ENCODE results near the gene ARHGAP6. TPM values are rescaled to one million over a fixed set of nuclear protein-coding genes. Genes with fewer than 3 reads are reported as not detected.

The ARHGAP6 gene
- total and polyA plus RNA-seq, 2 of the 13 experiments (the other 11 are each of a cell fraction or from before 2014, with no cell fraction given) = 0.11 TPM; not detected in 1

DNA sequence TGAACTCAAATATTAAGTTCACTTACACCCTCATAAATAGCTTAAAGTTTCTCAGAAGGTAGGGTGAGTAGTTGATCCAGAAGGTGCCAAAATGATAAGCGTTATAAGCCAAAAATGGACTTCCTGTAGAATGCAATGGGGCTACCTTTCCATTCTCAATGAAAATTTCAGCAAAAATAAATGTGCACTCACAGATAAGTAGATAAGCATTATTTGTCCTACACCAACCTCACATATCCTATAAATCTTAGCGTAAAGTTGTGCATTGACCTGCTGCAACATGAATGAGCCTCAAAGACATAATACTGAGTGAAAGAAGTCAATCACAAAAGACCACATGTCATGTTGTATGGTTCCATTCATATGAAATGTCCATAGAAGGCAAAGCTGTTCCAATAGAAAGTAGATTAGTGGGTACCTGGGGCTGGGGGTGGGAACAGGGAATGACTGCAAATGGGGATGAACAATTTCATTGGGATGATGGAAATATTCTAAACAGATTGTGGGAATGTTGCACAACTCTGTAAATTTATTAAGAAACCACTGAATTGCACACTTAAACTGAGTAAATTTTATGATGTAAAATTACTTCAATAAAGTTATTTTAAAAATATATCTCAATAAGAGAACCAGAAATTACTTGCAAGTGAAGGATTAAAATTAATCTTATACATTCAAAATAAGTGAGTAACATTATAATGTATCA is 271.6 kb downstream of the ARHGAP6 start:
- H3K9ac ChIP-seq (ENCODE audit: insufficient read depth, low read depth, low read length) = no peak overlapping the region
- no peak overlapping the region for H2AFZ ChIP-seq (ENCODE audit: low read length)
- DNase-seq (ENCODE audit: low spot score) = no peak
- H3K4me3 ChIP-seq (replicated peaks in 1 of 3; ENCODE audit: insufficient read depth in 1 of 3, low read depth in 2 of 3, low read length in 3 of 3) = no peak overlapping the region
- WGBS (ENCODE audit: low lambda C conversion rate) = 50% methylated on average over 2 of the region's 2 CpGs
- no peak overlapping the region for H3K27ac ChIP-seq (ENCODE audit: extremely low read length, insufficient read depth, low read length)
- no peaks in the 10 kb centered on the region for H3K27me3 ChIP-seq (ENCODE audit: control insufficient read depth in 1 of 2, insufficient read depth in 2 of 2, low read length in 2 of 2)
- no peaks in the 10 kb centered on the region for H3K36me3 ChIP-seq (replicated peaks in 1 of 2; ENCODE audit: control insufficient read depth in 1 of 2, insufficient read depth in 2 of 2, low read length in 2 of 2)
- FAIRE-seq = no peak
- intact Hi-C loops (cut with micrococcal nuclease; ENCODE audit: unreplicated experiment) (no loop called here), in situ Hi-C loops (cut with HindIII; ENCODE audit: extremely low pct_ligation_motif_present, low pct_unique_long_range_greater_than_20kb) (no loop called here)
- BruUV-seq (replicated peaks) = no TSS peak
- H3K9me3 ChIP-seq (ENCODE audit: low read length) = no peaks in the 10 kb centered on the region
- no peak overlapping the region for H3K4me2 ChIP-seq (ENCODE audit: low read depth, low read length)
- ChIA-PET CTCF (ENCODE audit: low intra/inter-chr PET ratio, low total read pairs) (no interaction called here), POLR2A (no interaction called here)
- H3K4me1 ChIP-seq (ENCODE audit: insufficient read depth, low read length) = no peaks in the 10 kb centered on the region
- H4K20me1 ChIP-seq (ENCODE audit: insufficient read depth, low read length) = no peaks in the 10 kb centered on the region
- no peak for ATAC-seq
- H3K79me2 ChIP-seq (ENCODE audit: insufficient read depth, low read length) = no peaks in the 10 kb centered on the region
- TF ChIP-seq, protein P1, sequence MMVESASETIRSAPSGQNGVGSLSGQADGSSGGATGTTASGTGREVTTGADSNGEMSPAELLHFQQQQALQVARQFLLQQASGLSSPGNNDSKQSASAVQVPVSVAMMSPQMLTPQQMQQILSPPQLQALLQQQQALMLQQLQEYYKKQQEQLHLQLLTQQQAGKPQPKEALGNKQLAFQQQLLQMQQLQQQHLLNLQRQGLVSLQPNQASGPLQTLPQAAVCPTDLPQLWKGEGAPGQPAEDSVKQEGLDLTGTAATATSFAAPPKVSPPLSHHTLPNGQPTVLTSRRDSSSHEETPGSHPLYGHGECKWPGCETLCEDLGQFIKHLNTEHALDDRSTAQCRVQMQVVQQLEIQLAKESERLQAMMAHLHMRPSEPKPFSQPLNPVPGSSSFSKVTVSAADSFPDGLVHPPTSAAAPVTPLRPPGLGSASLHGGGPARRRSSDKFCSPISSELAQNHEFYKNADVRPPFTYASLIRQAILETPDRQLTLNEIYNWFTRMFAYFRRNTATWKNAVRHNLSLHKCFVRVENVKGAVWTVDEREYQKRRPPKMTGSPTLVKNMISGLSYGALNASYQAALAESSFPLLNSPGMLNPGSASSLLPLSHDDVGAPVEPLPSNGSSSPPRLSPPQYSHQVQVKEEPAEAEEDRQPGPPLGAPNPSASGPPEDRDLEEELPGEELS (CRISPR knock-in tag; IDR thresholded peaks at IDR 0.05) = no peak
- TF ChIP-seq RELA (CRISPR knock-in tag; IDR thresholded peaks at IDR 0.05) (no peak), HNRNPL (IDR thresholded peaks at IDR 0.05; ENCODE audit: low read depth, low read length) (no peak), SMAD9 (CRISPR knock-in tag; IDR thresholded peaks at IDR 0.05) (no peak), ZC3H4 (CRISPR knock-in tag; IDR thresholded peaks at IDR 0.05; ENCODE audit: borderline replicate concordance) (no peak), ZNF496 (CRISPR knock-in tag; IDR thresholded peaks at IDR 0.05; ENCODE audit: insufficient replicate concordance) (no peak), HOXD1 (CRISPR knock-in tag; IDR thresholded peaks at IDR 0.05) (no peak), ZNF878 (CRISPR knock-in tag; IDR thresholded peaks at IDR 0.05) (no peak), ZNF430 (CRISPR knock-in tag; IDR thresholded peaks at IDR 0.05) (no peak), ZKSCAN8 (CRISPR knock-in tag; IDR thresholded peaks at IDR 0.05; ENCODE audit: borderline replicate concordance) (no peak), GPN1 (CRISPR knock-in tag; IDR thresholded peaks at IDR 0.05; ENCODE audit: borderline replicate concordance) (no peak)
- TF ChIP-seq, protein P2, sequence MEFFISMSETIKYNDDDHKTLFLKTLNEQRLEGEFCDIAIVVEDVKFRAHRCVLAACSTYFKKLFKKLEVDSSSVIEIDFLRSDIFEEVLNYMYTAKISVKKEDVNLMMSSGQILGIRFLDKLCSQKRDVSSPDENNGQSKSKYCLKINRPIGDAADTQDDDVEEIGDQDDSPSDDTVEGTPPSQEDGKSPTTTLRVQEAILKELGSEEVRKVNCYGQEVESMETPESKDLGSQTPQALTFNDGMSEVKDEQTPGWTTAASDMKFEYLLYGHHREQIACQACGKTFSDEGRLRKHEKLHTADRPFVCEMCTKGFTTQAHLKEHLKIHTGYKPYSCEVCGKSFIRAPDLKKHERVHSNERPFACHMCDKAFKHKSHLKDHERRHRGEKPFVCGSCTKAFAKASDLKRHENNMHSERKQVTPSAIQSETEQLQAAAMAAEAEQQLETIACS (CRISPR knock-in tag; IDR thresholded peaks at IDR 0.05) = no peak
- TF ChIP-seq, protein P3, sequence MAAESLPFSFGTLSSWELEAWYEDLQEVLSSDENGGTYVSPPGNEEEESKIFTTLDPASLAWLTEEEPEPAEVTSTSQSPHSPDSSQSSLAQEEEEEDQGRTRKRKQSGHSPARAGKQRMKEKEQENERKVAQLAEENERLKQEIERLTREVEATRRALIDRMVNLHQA (CRISPR knock-in tag; IDR thresholded peaks at IDR 0.05) = no peak
- TF ChIP-seq, protein P4, sequence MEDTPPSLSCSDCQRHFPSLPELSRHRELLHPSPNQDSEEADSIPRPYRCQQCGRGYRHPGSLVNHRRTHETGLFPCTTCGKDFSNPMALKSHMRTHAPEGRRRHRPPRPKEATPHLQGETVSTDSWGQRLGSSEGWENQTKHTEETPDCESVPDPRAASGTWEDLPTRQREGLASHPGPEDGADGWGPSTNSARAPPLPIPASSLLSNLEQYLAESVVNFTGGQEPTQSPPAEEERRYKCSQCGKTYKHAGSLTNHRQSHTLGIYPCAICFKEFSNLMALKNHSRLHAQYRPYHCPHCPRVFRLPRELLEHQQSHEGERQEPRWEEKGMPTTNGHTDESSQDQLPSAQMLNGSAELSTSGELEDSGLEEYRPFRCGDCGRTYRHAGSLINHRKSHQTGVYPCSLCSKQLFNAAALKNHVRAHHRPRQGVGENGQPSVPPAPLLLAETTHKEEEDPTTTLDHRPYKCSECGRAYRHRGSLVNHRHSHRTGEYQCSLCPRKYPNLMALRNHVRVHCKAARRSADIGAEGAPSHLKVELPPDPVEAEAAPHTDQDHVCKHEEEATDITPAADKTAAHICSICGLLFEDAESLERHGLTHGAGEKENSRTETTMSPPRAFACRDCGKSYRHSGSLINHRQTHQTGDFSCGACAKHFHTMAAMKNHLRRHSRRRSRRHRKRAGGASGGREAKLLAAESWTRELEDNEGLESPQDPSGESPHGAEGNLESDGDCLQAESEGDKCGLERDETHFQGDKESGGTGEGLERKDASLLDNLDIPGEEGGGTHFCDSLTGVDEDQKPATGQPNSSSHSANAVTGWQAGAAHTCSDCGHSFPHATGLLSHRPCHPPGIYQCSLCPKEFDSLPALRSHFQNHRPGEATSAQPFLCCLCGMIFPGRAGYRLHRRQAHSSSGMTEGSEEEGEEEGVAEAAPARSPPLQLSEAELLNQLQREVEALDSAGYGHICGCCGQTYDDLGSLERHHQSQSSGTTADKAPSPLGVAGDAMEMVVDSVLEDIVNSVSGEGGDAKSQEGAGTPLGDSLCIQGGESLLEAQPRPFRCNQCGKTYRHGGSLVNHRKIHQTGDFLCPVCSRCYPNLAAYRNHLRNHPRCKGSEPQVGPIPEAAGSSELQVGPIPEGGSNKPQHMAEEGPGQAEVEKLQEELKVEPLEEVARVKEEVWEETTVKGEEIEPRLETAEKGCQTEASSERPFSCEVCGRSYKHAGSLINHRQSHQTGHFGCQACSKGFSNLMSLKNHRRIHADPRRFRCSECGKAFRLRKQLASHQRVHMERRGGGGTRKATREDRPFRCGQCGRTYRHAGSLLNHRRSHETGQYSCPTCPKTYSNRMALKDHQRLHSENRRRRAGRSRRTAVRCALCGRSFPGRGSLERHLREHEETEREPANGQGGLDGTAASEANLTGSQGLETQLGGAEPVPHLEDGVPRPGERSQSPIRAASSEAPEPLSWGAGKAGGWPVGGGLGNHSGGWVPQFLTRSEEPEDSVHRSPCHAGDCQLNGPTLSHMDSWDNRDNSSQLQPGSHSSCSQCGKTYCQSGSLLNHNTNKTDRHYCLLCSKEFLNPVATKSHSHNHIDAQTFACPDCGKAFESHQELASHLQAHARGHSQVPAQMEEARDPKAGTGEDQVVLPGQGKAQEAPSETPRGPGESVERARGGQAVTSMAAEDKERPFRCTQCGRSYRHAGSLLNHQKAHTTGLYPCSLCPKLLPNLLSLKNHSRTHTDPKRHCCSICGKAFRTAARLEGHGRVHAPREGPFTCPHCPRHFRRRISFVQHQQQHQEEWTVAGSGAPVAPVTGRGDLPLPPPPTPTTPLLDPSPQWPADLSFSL (CRISPR knock-in tag; IDR thresholded peaks at IDR 0.05) = no peak

All from HepG2 (cell line).